Activated T-helper 17 cell treated with anti-CD3 and anti-CD28 coated beads, Interleukin-2, amount 50 U/mL, for 72 hours (primary cell): ENCODE results near the gene NHLRC4. TPM values are rescaled to one million over a fixed set of nuclear protein-coding genes. Genes with fewer than 3 reads are reported as not detected.

Source experiments
- ATAC-seq: fragments of 150-1000 bp; cut with Tn5 transposase; replicated peaks from 2 replicates; pipeline ENCODE4 v1.10.0; 2021; ENCODE audit warnings: mild to moderate bottlenecking, moderate library complexity
- H3K27ac Mint-ChIP-seq: one replicate; pipeline ENCODE4 v1.8.0; 2022; ENCODE audit warnings: mixed read lengths
- H3K27me3 Mint-ChIP-seq: one replicate; pipeline ENCODE4 v1.8.0; 2022; ENCODE audit warnings: mixed read lengths
- H3K36me3 Mint-ChIP-seq: one replicate; pipeline ENCODE4 v1.8.0; 2022; ENCODE audit warnings: low read depth, mild to moderate bottlenecking, mixed read lengths
- H3K4me1 Mint-ChIP-seq: one replicate; pipeline ENCODE4 v1.8.0; 2022; ENCODE audit warnings: mixed read lengths
- H3K4me3 Mint-ChIP-seq: one replicate; pipeline ENCODE4 v1.8.0; 2022; ENCODE audit warnings: mild to moderate bottlenecking, mixed read lengths
- H3K9me3 Mint-ChIP-seq: one replicate; pipeline ENCODE4 v1.8.0; 2022; ENCODE audit warnings: mixed read lengths
- total RNA-seq, 2 donors: library from RNA; stranded (reverse); gene quantifications; one replicate each; pipeline ENCODE4 v1.2.3, GENCODE V29; 2022

NHLRC4 gene
- total RNA-seq, 2 donors from 2014 or later: 0.80 to 1.1 TPM

GRCh38 chr16:537415-538335 lies 29.1 kb upstream of the NHLRC4 start:
- no peaks in the 10 kb centered on the region for H3K4me1 Mint-ChIP-seq
- H3K36me3 Mint-ChIP-seq: peaks cover 13% of the 10 kb centered on the region
- no peak for ATAC-seq

GRCh38 chr16:539901-540530 lies 26.8 kb upstream of the NHLRC4 start:
- ATAC-seq: no peak
- Mint-ChIP-seq H3K4me3 (no peak overlapping the region), H3K27me3 (no peaks in the 10 kb centered on the region), H3K4me1 (no peaks in the 10 kb centered on the region), H3K27ac (no peak overlapping the region), H3K9me3 (no peaks in the 10 kb centered on the region), H3K36me3 (peaks cover 13% of the 10 kb centered on the region)

More at GRCh38 chr16:537415-538335, 29.1 kb upstream of the NHLRC4 start:
- Mint-ChIP-seq H3K4me3 (no peak overlapping the region), H3K27me3 (no peaks in the 10 kb centered on the region), H3K9me3 (no peaks in the 10 kb centered on the region), H3K27ac (no peak overlapping the region)

- no peaks in the 10 kb centered on the region for H3K27me3 Mint-ChIP-seq
- no peak overlapping the region for H3K27ac Mint-ChIP-seq
- H3K36me3 Mint-ChIP-seq: peaks cover 13% of the 10 kb centered on the region
- no peak for ATAC-seq
- no peaks in the 10 kb centered on the region for H3K4me1 Mint-ChIP-seq
- no peaks in the 10 kb centered on the region for H3K9me3 Mint-ChIP-seq
- H3K4me3 Mint-ChIP-seq: no peak overlapping the region
These were observed 26.0 kb upstream of the NHLRC4 start for GRCh38 chr16:540645-541340.

GRCh38 chr16:543301-544164 lies 23.3 kb upstream of the NHLRC4 start:
- H3K27ac Mint-ChIP-seq: no peak overlapping the region
- no peaks in the 10 kb centered on the region for H3K4me1 Mint-ChIP-seq
- no peaks in the 10 kb centered on the region for H3K9me3 Mint-ChIP-seq
- no peak for ATAC-seq
- H3K4me3 Mint-ChIP-seq: no peak overlapping the region
- H3K27me3 Mint-ChIP-seq: no peaks in the 10 kb centered on the region
- H3K36me3 Mint-ChIP-seq: peaks cover 7% of the 10 kb centered on the region

GRCh38 chr16:544517-544916 lies 22.3 kb upstream of the NHLRC4 start:
- H3K4me3 Mint-ChIP-seq: no peak overlapping the region
- H3K9me3 Mint-ChIP-seq: no peaks in the 10 kb centered on the region
- no peak overlapping the region for H3K27ac Mint-ChIP-seq
- no peaks in the 10 kb centered on the region for H3K27me3 Mint-ChIP-seq
- no peaks in the 10 kb centered on the region for H3K4me1 Mint-ChIP-seq
- no peaks in the 10 kb centered on the region for H3K36me3 Mint-ChIP-seq
- no peak for ATAC-seq

GRCh38 chr16:546909-547770 lies 19.7 kb upstream of the NHLRC4 start:
- H3K4me1 Mint-ChIP-seq: no peaks in the 10 kb centered on the region
- H3K4me3 Mint-ChIP-seq: no peak overlapping the region
- no peaks in the 10 kb centered on the region for H3K9me3 Mint-ChIP-seq
- no peaks in the 10 kb centered on the region for H3K36me3 Mint-ChIP-seq
- H3K27me3 Mint-ChIP-seq: no peaks in the 10 kb centered on the region
- no peak overlapping the region for H3K27ac Mint-ChIP-seq
- ATAC-seq: peak; percentile 80

- Mint-ChIP-seq H3K27ac (no peak overlapping the region), H3K4me3 (no peak overlapping the region), H3K4me1 (no peaks in the 10 kb centered on the region), H3K9me3 (no peaks in the 10 kb centered on the region), H3K36me3 (no peaks in the 10 kb centered on the region), H3K27me3 (no peaks in the 10 kb centered on the region)
- ATAC-seq: no peak
These were observed 18.2 kb upstream of the NHLRC4 start for GRCh38 chr16:548586-548985.

- Mint-ChIP-seq H3K4me1 (no peaks in the 10 kb centered on the region), H3K27ac (no peak overlapping the region), H3K9me3 (no peaks in the 10 kb centered on the region)
These were observed 17.1 kb upstream of the NHLRC4 start for GRCh38 chr16:549544-550263.

GRCh38 chr16:551210-551609 lies 15.6 kb upstream of the NHLRC4 start:
- peaks cover 5% of the 10 kb centered on the region for H3K36me3 Mint-ChIP-seq
- no peaks in the 10 kb centered on the region for H3K9me3 Mint-ChIP-seq
- ATAC-seq: no peak
- no peaks in the 10 kb centered on the region for H3K27me3 Mint-ChIP-seq
- H3K4me3 Mint-ChIP-seq: no peak overlapping the region
- no peaks in the 10 kb centered on the region for H3K4me1 Mint-ChIP-seq
- no peak overlapping the region for H3K27ac Mint-ChIP-seq

More at GRCh38 chr16:549544-550263, 17.1 kb upstream of the NHLRC4 start:
- Mint-ChIP-seq H3K27me3 (no peaks in the 10 kb centered on the region), H3K36me3 (peaks cover 5% of the 10 kb centered on the region), H3K4me3 (no peak overlapping the region)
- no peak for ATAC-seq

GRCh38 chr16:552171-552570 lies 14.6 kb upstream of the NHLRC4 start:
- Mint-ChIP-seq H3K9me3 (no peaks in the 10 kb centered on the region), H3K27me3 (no peaks in the 10 kb centered on the region), H3K27ac (no peak overlapping the region), H3K36me3 (peaks cover 5% of the 10 kb centered on the region), H3K4me3 (no peak overlapping the region), H3K4me1 (no peaks in the 10 kb centered on the region)
- no peak for ATAC-seq

GRCh38 chr16:553601-554296 lies 13.1 kb upstream of the NHLRC4 start:
- H3K27ac Mint-ChIP-seq: no peak overlapping the region
- no peak for ATAC-seq

GRCh38 chr16:554297-554621 lies 12.5 kb upstream of the NHLRC4 start:
- Mint-ChIP-seq H3K27ac (no peak overlapping the region), H3K36me3 (peaks cover 5% of the 10 kb centered on the region), H3K4me1 (no peaks in the 10 kb centered on the region), H3K27me3 (no peaks in the 10 kb centered on the region), H3K9me3 (no peaks in the 10 kb centered on the region), H3K4me3 (no peak overlapping the region)
- ATAC-seq: no peak

More at GRCh38 chr16:553601-554296, 13.1 kb upstream of the NHLRC4 start:
- H3K9me3 Mint-ChIP-seq: no peaks in the 10 kb centered on the region
- no peaks in the 10 kb centered on the region for H3K27me3 Mint-ChIP-seq
- peaks cover 5% of the 10 kb centered on the region for H3K36me3 Mint-ChIP-seq
- H3K4me1 Mint-ChIP-seq: no peaks in the 10 kb centered on the region
- H3K4me3 Mint-ChIP-seq: no peak overlapping the region
